HG03025 (cell line): ENCODE measurements around the gene KLK4.

Source experiments
- ATAC-seq: cut with Tn5 transposase; IDR thresholded peaks from one replicate; pipeline ENCODE4 v1.9.1; 2021; ENCODE audit warnings: mild to moderate bottlenecking, moderate library complexity; ENCODE audit not compliant: unreplicated experiment, low FRiP score

KLK4 gene, protein sequence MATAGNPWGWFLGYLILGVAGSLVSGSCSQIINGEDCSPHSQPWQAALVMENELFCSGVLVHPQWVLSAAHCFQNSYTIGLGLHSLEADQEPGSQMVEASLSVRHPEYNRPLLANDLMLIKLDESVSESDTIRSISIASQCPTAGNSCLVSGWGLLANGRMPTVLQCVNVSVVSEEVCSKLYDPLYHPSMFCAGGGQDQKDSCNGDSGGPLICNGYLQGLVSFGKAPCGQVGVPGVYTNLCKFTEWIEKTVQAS

DNA sequence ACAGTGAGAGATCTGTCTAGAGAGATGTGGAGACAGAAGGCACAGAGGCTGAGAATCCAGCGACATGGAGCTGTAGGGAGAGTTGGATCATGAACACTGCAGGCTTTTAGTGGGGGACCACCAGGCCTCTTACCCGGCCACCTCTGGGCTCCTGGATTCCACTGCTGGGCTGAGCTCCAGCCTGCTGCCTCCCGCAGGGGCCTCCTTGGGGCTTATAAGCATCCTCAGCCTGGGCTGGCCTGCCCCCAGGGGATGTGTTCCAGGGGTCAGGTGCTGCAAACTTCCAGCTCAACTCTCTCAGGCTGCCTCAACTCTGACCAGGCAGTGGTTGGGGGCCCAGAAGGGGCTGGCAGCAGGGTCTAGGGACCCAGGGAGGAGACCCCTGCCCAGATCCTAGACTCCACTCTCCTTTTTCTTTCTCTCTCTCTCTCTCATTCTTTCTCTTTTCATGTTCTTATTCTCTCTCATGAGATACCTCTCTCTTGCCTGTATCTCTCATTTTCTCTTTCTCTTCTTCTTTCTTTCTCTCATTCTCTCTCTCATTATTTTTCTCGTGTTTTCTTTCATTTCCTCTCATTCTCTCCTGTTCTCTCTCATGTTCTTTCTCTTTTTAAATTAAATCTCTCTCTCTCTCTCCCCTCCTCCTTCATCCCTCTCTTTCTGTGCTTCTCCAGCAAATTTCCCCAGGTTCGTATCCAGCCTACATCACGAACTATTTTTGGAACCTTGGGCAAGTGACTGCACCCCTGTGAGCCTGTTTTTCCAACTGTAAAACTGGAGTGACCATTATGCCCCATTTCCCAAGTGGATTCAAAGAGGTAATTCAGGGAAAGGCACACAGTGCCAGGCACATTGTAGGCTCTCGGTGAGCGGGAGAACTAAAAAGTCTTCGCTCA, at the start of gene KLK4:
Gene KLK4 (minus strand): TSS at position 190 of the 896 bp plus-strand sequence. CDS start 657 bp downstream, outside the sequence.
- ATAC-seq = no peak

DNA sequence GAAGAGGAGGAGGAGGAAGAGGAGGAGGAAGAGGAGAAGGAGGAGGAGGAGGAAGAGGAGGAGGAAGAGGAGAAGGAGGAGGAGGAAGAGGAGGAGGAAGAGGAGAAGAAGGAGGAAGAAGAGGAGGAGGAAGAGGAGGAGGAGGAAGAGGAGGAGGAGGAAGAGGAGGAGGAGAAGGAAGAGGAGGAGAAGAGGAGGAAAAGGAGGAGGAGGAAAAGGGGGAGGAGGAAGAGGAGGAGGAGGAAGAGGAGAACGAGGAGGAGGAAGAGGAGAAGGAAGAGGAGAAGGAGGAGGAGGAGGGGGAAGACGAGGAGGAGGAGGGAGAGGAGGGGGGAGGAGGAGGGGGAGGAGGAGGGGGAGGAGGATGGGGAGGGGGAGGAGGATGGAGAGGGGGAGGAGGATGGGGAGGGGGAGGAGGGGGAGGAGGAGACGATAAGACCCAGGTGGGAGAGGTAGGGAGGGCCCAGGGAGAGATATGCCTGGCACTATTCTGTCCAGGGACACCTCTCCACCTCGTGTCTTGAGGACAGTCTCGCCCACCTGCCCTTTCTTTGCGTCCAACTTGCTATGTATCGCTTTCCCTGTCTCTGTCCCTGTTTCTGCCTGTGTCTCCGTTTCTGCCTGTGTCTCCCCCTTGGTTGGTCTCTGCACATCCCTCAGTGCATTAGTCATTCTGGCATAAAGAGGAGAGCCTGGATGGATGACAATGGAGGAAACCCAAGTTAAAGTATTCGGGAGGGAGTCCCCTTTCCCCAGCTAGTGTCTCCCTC, 48.7 kb upstream of the KLK4 start:
- ATAC-seq = no peak

DNA sequence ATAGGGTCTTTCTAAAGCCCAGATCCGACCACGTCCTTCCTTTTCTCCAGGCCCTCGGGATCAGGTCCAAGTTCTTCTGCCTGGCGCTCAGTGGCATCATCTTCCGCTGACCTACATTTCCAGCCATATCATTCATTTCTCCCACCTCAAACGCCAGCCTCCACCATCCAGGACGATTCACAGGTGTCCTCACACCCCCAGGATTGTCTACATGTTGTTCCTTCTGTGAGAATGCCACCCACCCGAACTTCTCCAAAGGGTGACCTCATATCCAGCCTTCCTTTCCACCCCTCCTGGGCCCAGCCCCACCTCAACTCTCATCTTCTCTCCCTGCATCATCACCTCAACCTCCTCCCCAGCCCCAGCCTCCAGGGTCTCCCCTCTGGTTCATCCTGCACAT, 46.4 kb upstream of the KLK4 start:
- no peak for ATAC-seq

DNA sequence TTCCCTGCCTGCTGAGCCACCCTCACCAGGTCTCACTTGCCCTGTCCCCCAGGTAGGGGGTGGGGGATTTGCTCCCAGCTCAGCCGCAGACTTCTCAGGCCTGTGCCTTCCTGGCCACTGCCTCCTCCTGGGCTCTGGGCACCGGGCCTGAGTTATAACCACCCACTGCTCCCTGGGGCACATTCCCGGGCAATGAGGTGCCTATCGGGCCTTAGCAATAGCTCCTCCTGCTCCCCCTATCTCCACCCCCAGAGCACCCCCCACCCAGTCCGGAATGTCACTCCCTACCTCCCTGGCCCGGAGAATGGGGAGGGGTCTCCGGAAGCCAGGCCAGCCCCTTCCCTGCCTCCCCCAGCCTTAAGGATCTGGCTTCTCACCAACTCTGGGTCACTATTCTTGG, 41.7 kb upstream of the KLK4 start, which contains the start of gene KLK5:
Gene KLK5 (minus strand): TSS at position 129 of the 400 bp plus-strand sequence. CDS start 381 bp downstream, outside the sequence.
- no peak for ATAC-seq

DNA sequence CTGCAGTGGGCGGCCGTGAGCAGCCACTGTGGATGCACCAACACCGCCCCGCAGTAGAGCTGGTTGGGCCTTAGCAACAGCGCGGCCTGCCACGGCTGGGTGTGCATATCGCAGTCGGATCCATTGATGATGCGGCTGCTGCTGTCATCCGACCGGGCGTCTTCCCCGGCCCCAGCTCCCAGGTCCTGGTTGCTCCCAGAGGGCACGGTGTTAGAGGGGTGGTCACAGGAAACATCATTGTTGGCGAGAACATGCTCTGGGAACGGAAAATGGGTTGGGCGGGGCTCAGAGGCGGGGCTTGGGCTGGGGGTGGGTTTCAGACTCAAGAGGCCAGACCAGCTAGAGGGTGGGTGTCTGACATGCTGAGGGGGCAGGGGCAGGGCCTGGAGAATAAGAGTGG, 38.7 kb upstream of the KLK4 start:
- no peak for ATAC-seq

DNA sequence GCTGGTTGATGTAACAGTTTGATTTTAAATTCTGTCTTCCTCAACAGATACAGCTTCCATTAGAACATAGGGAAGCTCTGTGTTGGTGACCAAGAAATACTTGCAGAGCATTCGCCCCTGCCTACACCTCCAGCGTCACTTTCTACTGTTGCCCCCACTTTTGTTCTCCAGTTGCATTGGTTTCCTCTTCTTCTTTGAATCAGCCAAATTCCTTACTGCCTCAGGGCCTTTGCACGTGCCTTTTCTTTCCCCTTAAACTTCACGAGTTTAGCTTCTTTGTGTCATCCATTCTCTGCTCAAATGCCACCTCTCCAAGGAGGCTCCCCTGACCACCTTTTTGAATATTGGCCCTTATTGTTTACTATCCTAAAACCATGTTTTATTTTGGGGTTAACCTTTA, 35.9 kb upstream of the KLK4 start:
- no peak for ATAC-seq

DNA sequence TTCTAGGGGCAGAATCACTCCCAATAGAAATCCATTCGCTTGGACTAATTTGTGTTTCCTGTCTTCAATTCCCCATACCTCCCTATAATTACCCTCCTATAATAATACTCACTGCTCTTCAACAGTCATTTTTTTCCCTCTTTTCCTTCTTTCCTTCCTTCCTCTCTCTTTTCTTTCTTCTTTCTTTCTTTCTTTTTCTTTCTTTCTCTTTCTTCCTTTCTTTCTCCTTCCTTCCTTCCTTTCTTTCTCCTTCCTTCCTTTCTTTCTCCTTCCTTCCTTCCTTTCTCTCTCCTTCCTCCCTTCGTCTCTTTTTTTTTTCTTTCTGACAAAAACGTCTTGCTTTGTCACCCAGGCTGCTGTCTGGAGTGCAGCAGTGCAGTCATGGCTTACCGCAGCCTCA, 33.6 kb upstream of the KLK4 start:
- ATAC-seq = no peak

DNA sequence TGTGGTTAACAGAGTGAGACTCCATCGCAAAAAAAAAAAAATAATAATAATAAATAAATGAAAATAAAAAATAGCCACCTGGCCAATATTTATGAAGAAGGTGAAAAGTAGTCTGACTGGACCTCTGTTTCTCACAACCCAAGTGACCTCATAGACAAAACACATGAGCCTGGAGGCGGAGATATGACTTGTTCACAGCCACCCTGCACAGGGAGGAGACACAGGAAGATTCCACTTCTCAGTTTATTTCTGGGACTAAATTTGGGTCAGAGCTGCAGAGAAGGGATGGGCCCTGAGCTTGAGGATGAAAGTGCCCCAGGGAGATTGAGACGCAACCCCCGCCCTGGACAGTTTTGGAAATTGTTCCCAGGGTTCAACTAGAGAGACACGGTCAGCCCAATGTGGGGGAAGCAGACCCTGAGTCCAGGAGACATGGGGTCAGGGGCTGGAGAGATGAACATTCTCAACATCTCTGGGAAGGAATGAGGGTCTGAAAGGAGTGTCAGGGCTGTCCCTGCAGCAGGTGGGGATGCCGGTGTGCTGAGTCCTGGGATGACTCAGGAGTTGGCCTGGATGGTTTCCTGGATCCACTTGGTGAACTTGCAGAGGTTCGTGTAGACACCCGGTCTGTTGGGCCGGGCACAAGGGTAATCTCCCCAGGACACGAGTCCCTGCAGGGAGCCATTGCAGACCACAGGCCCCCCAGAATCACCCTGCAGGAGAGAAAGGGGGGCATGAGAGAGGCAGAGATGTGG, 32.1 kb upstream of the KLK4 start:
- ATAC-seq = no peak

DNA sequence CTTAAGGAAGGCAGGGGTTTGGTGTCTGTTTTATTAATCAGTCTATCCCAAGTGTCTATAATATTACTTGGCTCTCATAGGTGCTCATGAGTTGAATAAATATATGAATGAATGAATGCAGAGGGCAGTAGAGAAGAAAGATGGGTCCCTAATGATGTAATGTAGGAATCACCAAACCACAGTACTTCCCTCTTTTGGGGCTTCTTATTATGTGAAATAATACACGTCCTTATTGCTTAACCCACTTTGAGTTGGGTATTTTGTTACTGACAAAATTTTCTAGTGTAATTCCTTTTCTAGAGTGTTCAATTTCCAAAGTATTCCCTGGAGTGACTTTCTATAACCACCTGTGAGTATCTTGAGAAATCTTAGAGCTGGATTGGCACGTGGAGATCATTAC, 28.4 kb upstream of the KLK4 start:
- ATAC-seq = no peak

DNA sequence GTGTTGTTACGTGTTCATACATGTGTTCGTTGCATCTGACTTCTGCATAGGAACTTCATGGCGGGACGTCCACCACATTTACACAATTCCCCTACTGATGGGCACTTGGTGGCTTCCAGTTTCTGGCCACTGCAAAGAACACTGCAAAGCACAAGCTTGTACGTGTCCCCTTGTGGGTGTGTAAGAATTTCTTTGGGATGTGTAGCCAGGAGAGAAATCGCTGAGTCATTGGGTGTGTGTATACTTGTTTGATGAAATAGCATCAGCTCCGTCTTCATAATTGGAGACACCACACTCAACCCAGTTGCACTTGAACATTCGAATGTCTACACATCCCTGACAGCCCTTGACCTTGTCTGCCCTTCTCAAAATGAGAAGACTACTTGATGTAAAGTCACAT, 22.4 kb upstream of the KLK4 start:
- no peak for ATAC-seq

DNA sequence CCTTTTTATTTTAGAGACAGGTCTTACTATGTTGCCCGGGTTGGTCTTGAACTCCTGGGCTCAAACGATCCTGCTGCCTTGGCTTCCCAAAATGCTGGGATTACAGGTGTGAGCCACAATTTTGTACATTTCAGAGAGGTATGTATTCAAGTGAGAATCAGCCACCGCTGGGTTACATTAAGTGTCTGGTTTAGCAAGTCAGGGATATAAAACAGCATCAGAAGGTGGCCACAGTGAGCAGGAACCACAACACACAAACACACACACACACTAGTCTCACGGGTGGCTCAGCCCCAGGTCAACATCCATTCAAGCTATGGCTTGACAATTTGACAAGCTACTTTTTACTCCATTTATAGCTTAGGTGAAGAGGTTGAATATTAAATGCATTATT, 21.5 kb upstream of the KLK4 start:
- ATAC-seq = no peak

DNA sequence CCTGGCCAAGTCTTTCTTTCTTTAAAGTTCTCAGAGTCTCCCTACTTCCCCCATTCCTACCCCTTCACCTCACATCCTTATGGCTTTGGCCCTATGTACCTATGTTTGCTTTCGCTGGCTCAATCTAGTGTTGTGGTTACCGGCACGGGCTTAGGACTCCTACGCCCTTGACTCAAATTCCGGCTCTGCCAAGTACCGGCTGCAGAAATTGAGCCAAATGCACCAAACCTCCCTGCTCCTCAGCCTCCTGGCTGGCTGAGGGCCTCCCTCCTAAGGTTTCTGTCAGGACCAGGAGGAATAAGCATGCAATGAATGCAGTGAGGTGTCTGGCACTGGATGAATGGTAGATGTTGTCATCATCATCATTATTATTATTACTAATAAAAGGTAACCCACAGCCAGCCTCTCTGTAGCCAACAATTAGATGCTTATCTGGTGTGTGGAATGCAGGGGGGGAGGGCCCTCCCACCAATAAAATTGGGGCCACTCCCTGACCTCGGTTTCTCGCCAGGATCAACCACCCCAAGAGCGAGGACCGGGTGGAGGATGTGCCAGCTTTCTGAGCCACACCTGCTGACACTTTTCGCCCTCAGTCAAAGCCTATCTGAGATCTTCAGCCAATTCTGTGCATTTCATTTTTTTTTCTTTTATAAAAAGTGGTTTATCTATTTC, 21.0 kb upstream of the KLK4 start:
- no peak for ATAC-seq

DNA sequence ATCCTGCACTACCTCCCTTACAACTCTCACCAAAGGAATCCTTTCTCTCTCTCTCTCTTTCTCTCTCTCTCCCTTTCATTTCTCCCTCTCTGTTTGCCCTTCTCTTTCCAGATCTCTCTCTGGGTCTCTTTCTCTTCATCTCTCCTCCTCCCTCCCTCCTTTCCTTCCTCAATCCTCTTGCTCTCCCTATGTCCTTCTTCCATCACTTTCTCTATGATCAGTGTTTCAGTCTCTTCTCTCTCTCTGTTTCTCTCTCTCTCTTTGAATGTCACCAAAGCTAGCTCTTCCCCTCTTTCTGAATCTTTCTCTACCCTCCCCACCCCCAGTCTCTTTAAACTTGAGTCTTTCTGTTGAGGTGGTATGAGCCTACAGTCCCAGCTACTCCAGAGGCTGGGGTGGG, 19.8 kb upstream of the KLK4 start:
- no peak for ATAC-seq

DNA sequence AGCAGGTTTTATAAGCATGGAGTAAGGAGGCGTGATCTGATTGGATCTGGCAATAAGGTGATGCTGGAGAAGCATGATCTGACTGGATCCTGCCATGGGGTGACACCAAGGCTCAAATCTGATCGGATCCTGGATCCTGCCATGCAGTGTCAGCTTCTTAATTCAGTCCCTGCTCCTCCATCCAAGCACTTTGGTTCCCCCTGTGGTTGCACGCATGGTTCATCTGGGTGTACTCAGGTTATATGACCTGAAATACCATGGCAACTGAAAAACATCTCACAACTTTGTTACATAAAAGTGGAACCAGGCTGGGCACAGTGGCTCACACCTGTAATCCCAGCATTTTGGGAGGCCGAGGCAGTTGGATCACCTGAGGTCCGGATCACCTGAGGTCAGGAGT, 17.6 kb upstream of the KLK4 start:
- ATAC-seq = no peak

DNA sequence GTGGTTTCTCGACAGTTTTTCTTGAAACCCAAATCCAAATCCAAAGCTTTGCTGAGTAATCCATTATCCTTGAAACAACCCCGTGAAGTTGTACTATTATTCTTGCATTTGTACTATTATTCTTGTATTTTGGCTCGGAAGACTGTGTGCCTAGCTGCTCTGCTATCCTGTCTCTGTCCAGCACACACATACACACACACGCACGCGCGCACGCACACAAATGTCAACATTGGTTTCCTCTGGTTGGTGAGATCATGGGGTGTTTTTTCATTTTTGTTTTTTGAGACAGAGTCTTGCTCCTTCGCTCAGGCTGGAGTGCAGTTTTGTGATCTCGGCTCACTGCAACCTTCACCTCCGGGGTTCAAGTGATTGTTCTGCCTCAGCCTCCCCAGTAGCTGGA, 14.9 kb upstream of the KLK4 start:
- ATAC-seq = no peak

DNA sequence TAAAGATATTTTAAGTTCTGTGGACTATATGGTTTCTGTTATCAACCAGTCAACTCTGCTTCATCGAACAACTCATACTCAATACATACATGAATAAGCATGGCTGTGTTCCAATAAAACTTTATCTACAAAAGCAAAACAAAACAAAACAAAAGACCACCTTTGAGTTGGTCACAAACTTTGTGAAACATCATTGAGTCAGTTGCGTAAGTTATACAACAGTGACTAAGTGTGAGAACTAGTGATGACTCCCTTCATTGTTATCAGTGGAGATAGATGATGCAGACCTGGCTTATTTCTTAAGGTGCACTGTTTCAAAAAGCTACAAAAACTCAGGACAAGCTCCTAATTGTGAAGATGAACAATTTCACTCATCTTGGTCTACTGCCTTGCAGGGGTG, 14.5 kb upstream of the KLK4 start:
- no peak for ATAC-seq

DNA sequence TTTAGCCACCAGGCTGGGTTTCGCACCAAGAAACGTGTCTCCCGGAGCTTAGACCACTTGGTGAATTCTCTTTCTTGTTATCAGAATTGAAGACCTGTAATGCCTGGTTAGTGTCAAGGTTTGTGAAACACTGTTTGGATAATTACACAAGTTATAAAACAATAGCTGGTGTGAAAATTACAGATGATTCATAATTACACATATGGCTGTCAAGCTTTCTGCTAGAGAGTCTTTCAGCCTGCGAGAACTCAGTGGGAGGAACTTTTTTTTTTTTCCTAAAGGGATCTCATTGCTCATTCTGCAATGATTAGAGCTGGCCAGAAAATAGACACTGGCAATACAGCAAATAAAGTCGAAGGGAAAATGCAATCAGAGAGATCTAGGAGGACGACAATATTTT, 13.4 kb upstream of the KLK4 start:
- ATAC-seq = no peak

DNA sequence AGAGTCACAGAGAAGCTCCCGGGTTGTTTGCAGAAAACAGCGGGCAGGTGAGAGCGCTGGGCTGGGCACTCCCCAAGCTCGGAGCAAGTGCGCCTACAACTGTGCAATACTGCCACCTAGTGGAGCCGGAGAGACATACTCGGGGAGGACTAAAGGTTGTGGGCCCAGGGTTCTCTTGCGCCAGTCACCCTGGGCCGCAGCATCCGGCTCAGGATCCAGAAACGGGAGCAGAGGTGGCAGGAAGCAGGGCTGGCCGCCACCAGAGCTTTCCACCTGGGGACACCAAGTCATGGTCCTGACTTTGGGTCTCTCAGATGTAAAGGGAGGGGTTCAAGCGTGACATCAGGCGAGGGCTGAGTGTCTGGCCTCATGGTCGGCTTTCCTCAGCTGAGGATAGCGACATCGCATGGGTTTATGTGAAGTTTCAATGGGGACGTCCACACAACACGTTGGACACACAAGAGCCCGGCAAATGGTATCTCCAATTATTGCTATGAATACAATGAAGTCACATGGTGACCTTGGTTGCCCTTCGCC, 11.2 kb upstream of the KLK4 start:
- no peak for ATAC-seq

DNA sequence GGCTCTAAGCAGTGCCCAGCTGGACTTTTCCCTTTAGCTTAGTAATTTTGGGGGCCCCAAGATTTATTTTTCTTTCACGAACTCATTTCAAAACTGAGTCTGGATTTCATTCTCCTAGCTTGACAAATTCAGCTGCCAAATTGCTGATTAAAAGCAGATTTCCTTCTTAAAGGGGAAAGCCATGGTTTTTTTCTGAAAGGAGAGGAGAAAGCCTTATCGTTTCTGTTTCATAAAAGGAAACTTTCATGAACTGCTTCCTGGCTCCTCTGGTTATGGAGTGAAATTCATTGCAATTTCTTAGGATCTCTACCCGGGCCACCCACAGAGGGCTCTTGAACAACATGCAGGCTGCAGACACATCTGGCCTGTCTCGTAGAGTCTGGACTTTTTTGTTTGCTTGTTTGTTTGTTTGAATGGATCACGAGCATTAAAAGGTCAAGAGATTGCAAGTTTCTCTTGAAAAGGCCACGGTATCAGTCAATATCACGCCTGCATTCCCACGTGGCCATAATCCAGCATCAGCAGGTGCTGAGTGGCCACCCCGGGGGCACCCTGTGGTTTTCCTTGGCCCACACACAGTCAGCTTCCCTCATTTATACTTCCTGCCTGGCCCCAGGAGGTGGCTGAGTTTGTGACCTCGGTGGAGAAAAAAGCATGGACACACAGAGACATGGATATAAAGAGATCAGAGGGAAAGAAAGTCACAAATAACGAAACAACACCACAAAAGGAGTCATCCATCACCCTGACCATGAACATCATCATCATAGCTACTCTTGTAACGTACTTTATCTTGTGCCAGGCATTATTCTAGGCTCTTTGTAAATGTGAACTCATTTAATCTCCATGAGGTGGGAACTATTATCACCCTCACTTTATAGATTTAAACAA, 10.5 kb upstream of the KLK4 start:
- no peak for ATAC-seq
